B cell (primary cell): Measurements from ENCODE around the gene CGNL1. TPM values are rescaled to one million over a fixed set of nuclear protein-coding genes. Genes with fewer than 3 reads are reported as not detected.

Experiments
- ATAC-seq: fragments of 200-7000 bp; cut with Tn5 transposase; one replicate; pipeline ENCODE4 v1.10.0; 2021; ENCODE audit warnings: low read depth, mild to moderate bottlenecking, moderate number of reproducible peaks, moderate library complexity
- CTCF ChIA-PET: fragments of 350-600 bp; sonication (Branson Sonifier 250); formaldehyde crosslinking; loops from one replicate; lab custom pipeline; 2021; ENCODE audit warnings: antibody characterized with exemption, inconsistent platforms; lab: Charles Lee
- POLR2A ChIA-PET: fragments of 350-600 bp; sonication (Branson Sonifier 250); formaldehyde crosslinking; loops from one replicate; lab custom pipeline; 2021; ENCODE audit warnings: antibody characterized with exemption; lab: Charles Lee
- DNase-seq: peaks from one replicate; pipeline ENCODE4 v3.0.0; 2013
- H2AFZ ChIP-seq: 2 replicates; pipeline ENCODE4 v1.6.1; 2012; ENCODE audit warnings: mild to moderate bottlenecking, low read depth, low read length; ENCODE audit not compliant: insufficient read depth, poor library complexity, severe bottlenecking
- H3K27ac ChIP-seq, 2 donors: 1 replicate in 1 of 2; 2 replicates in 1 of 2; pipeline ENCODE4 v1.5.1; 2012 to 2013; ENCODE audit warnings: low read length in 2 of 2, mild to moderate bottlenecking in 2 of 2, moderate library complexity in 1 of 2
- H3K27me3 ChIP-seq, 4 experiments: fragments of 200-600 bp in 1 of 4; sonication (generic) in 1 of 4; replicated peaks in 1 of 4; 1 replicate in 2 of 4; 2 replicates in 2 of 4; pipeline versions ENCODE4 v1.6.1 to v1.7.0; 2013 to 2016; ENCODE audit warnings: low read length in 3 of 4, mild to moderate bottlenecking in 2 of 4, mixed read lengths in 1 of 4, moderate library complexity in 1 of 4; ENCODE audit not compliant: insufficient read depth in 4 of 4, control insufficient read depth in 3 of 4; ENCODE audit errors: control extremely low read depth in 1 of 4
- H3K36me3 ChIP-seq, 2 experiments: replicated peaks in 1 of 2; 1 replicate in 1 of 2; 2 replicates in 1 of 2; pipeline versions ENCODE4 v1.6.1 to v1.7.1; 2013; ENCODE audit warnings: low read length in 1 of 2; ENCODE audit not compliant: insufficient read depth in 2 of 2, control insufficient read depth in 1 of 2; ENCODE audit errors: control extremely low read depth in 1 of 2, extremely low read depth in 1 of 2
- H3K4me1 ChIP-seq, 2 donors: fragments of 200-600 bp in 1 of 2; sonication (generic) in 1 of 2; 1 replicate in 1 of 2; 2 replicates in 1 of 2; pipeline versions ENCODE4 v1.5.1 to v1.6.1; 2013 to 2017; ENCODE audit warnings: low read length in 2 of 2; ENCODE audit not compliant: control insufficient read depth in 2 of 2, insufficient read depth in 2 of 2
- H3K4me2 ChIP-seq: replicated peaks from 2 replicates; pipeline ENCODE3; 2012; ENCODE audit warnings: mild to moderate bottlenecking, low read depth, low read length; ENCODE audit not compliant: poor library complexity, severe bottlenecking
- H3K4me3 ChIP-seq, 5 experiments: fragments of 200-600 bp in 1 of 5; sonication (generic) in 1 of 5; 1 replicate in 3 of 5; 2 replicates in 2 of 5; pipeline versions ENCODE4 v1.5.1 to v1.7.0; 2011 to 2016; ENCODE audit warnings: low read length in 4 of 5, mild to moderate bottlenecking in 4 of 5, low read depth in 2 of 5, control low read depth in 1 of 5, moderate library complexity in 1 of 5; ENCODE audit not compliant: insufficient read depth in 1 of 5; ENCODE audit errors: control extremely low read depth in 1 of 5, extremely low read depth in 1 of 5
- H3K79me2 ChIP-seq: fragments of 200-600 bp; sonication (generic); one replicate; pipeline ENCODE4 v1.6.0; 2016; ENCODE audit warnings: low read length; ENCODE audit not compliant: control insufficient read depth, insufficient read depth
- H3K9ac ChIP-seq: fragments of 200-600 bp; sonication (generic); 2 replicates; pipeline ENCODE4 v1.6.1; 2017; ENCODE audit warnings: mild to moderate bottlenecking, low read length, moderate library complexity
- H3K9me3 ChIP-seq, 3 donors: one replicate each; pipeline versions ENCODE4 v1.6.1 to v1.7.1; 2013; ENCODE audit warnings: low read length in 2 of 3; ENCODE audit not compliant: control insufficient read depth in 2 of 3, insufficient read depth in 1 of 3; ENCODE audit errors: control extremely low read depth in 1 of 3
- H4K20me1 ChIP-seq: 2 replicates; pipeline ENCODE4 v1.6.0; 2012; ENCODE audit warnings: mild to moderate bottlenecking, low read length; ENCODE audit not compliant: insufficient read depth, control insufficient read depth, poor library complexity, severe bottlenecking
- H3K27ac Mint-ChIP-seq: one replicate; pipeline ENCODE4 v1.8.0; 2021; ENCODE audit warnings: mixed read lengths
- H3K27me3 Mint-ChIP-seq: one replicate; pipeline ENCODE4 v1.8.0; 2021; ENCODE audit warnings: mixed read lengths
- H3K4me1 Mint-ChIP-seq: one replicate; pipeline ENCODE4 v1.8.0; 2021; ENCODE audit warnings: mixed read lengths
- H3K4me3 Mint-ChIP-seq: one replicate; pipeline ENCODE4 v1.8.0; 2021; ENCODE audit warnings: mixed read lengths
- H3K9me3 Mint-ChIP-seq: one replicate; pipeline ENCODE4 v1.8.0; 2022; ENCODE audit warnings: mixed read lengths; ENCODE audit not compliant: insufficient read depth
- CTCF ChIP-seq: fragments of 200-600 bp; IDR thresholded peaks from one replicate; pipeline ENCODE4 v1.8.0; 2022; ENCODE audit warnings: antibody characterized with exemption, mild to moderate bottlenecking
- EZH2 ChIP-seq: IDR thresholded peaks from 2 replicates; pipeline ENCODE4 v1.6.1; 2012; ENCODE audit warnings: borderline replicate concordance, low read depth, mild to moderate bottlenecking, moderate library complexity, low read length; ENCODE audit not compliant: insufficient read depth, poor library complexity, severe bottlenecking
- WGBS: methylation state at CpG from one replicate; pipeline ENCODE4 v1.1.5; 2013; ENCODE audit warnings: missing lambda C conversion rate; ENCODE audit not compliant: insufficient coverage; 5-methylcytosine and 5-hydroxymethylcytosine counted together
- intact Hi-C: fragments of 100-400 bp; cut with micrococcal nuclease; formaldehyde crosslinking; loops from one replicate; pipeline ENCODE4 v1.10.0; 2022
- polyA plus RNA-seq: library from polyadenylated mRNA; depleted of rRNA; stranded (reverse); fragments of >200 nt; gene quantifications from 2 replicates; pipeline ENCODE4 v1.2.3, GENCODE V29; 2012
- total RNA-seq, 2 donors: library from RNA; stranded (reverse); fragments of 120-200 nt in 1 of 2; gene quantifications; 1 replicate in 1 of 2; 2 replicates in 1 of 2; pipeline versions ENCODE4 v1.2.3 to v1.2.4, GENCODE V29; 2013 to 2022

The CGNL1 gene
- total and polyA plus RNA-seq, 2 donors (not counting 1 experiment from before 2014, with no cell fraction given): 0.03 to 0.12 TPM

GRCh38 chr15:57422113-57422754 lies 45.9 kb downstream of the CGNL1 start:
- intact Hi-C loops: no loop called here
- Histone ChIP-seq H2AFZ (no peak overlapping the region), H3K27ac (no peak overlapping the region), H3K4me1 (no peaks in the 10 kb centered on the region), H3K9me3 (no peaks in the 10 kb centered on the region), H3K4me3 (no peak overlapping the region), H3K4me2 (no peak overlapping the region), H4K20me1 (no peaks in the 10 kb centered on the region), H3K27me3 (no peaks in the 10 kb centered on the region), H3K36me3 (no peaks in the 10 kb centered on the region), H3K9ac (no peak overlapping the region), H3K79me2 (no peaks in the 10 kb centered on the region)
- Mint-ChIP-seq H3K27me3 (peaks cover 14% of the 10 kb centered on the region), H3K27ac (no peak overlapping the region), H3K4me3 (no peak overlapping the region), H3K9me3 (no peaks in the 10 kb centered on the region), H3K4me1 (no peaks in the 10 kb centered on the region)
- TF ChIP-seq EZH2 (no peak), CTCF (no peak)
- DNase-seq (no peak), ATAC-seq (no peak)
- 100% methylated on average over 1 of the region's 2 CpGs for whole genome bisulfite sequencing
- POLR2A ChIA-PET: no interaction called here
- CTCF ChIA-PET: interaction anchor here (2.2 kb wide), 1 partner anchor 105 kb away, joined by 7 read pairs; no protein-coding TSS in a partner anchor

GRCh38 chr15:57423599-57424140 lies 47.4 kb downstream of the CGNL1 start:
- ATAC-seq (no peak), DNase-seq (no peak)
- 92% methylated on average over 15 of the region's 15 CpGs for WGBS
- Histone ChIP-seq H3K4me3 (no peak overlapping the region), H3K9me3 (no peaks in the 10 kb centered on the region), H3K9ac (no peak overlapping the region), H4K20me1 (no peaks in the 10 kb centered on the region), H3K79me2 (no peaks in the 10 kb centered on the region), H3K4me2 (no peak overlapping the region), H3K27me3 (no peaks in the 10 kb centered on the region), H2AFZ (no peak overlapping the region), H3K27ac (no peak overlapping the region), H3K4me1 (no peaks in the 10 kb centered on the region), H3K36me3 (no peaks in the 10 kb centered on the region)
- TF ChIP-seq CTCF (no peak), EZH2 (no peak)
- H3K27ac Mint-ChIP-seq: no peak overlapping the region
- intact Hi-C loops: no loop called here
- ChIA-PET CTCF (no interaction called here), POLR2A (no interaction called here)
- peaks cover 19% of the 10 kb centered on the region for H3K27me3 Mint-ChIP-seq
- no peaks in the 10 kb centered on the region for H3K4me1 Mint-ChIP-seq
- no peaks in the 10 kb centered on the region for H3K9me3 Mint-ChIP-seq
- no peak overlapping the region for H3K4me3 Mint-ChIP-seq
